GM12878 (cell line): ENCODE data around the gene NEFH. TPM values are rescaled to one million over a fixed set of nuclear protein-coding genes. Genes with fewer than 3 reads are reported as not detected.

Source experiments
- ATAC-seq: fragments of 200-7000 bp; cut with Tn5 transposase; 3 replicates; pipeline ENCODE4 v1.9.1; 2020; ENCODE audit warnings: mild to moderate bottlenecking, moderate library complexity
- BruUV-seq: library from RNA; stranded (reverse); fragments of 400-500 nt; replicated peaks from 2 replicates; lab custom pipeline; 2021; lab: Mats Ljungman, UMichigan
- CTCF ChIA-PET: fragments of 300-600 bp; sonication (Branson Sonifier 250); formaldehyde crosslinking; extraction: SDS; loops from one replicate; lab custom pipeline; 2021; ENCODE audit warnings: inconsistent platforms; lab: Yijun Ruan, JAX
- POLR2A ChIA-PET: fragments of 350-600 bp; formaldehyde crosslinking; extraction: SDS; loops from one replicate; lab custom pipeline; 2021; ENCODE audit warnings: inconsistent platforms; lab: Charles Lee
- RAD21 ChIA-PET: fragments of 300-600 bp; sonication (Branson Sonifier 250); formaldehyde crosslinking; loops from one replicate; lab custom pipeline; 2023; ENCODE audit warnings: antibody characterized with exemption; ENCODE audit not compliant: unreplicated experiment; lab: Charles Lee
- SMC1A ChIA-PET: fragments of 300-600 bp; sonication (Branson Sonifier 250); formaldehyde crosslinking; loops from one replicate; lab custom pipeline; 2023; ENCODE audit not compliant: unreplicated experiment, uncharacterized antibody; lab: Charles Lee
- DNase-seq: peaks from one replicate; pipeline ENCODE4 v3.0.0-alpha.2; 2011; ENCODE audit warnings: low read depth, low spot score
- FAIRE-seq: peaks from 3 replicates; lab custom pipeline; 2011; peaks lifted over from hg19 to GRCh38; lab: Jason Lieb, UNC
- H2AFZ ChIP-seq: 2 replicates; pipeline ENCODE4 v1.6.0; 2011; ENCODE audit warnings: low read depth, low read length, control low read depth; ENCODE audit not compliant: control insufficient read depth
- H3K27ac ChIP-seq: 2 replicates; pipeline ENCODE4 v1.5.1; 2011; ENCODE audit warnings: control low read depth; ENCODE audit not compliant: control insufficient read depth, insufficient read depth
- H3K27me3 ChIP-seq, 2 experiments: replicated peaks in 1 of 2; 2 replicates each; pipeline versions ENCODE4 v1.6.0 to v1.6.1; 2011; ENCODE audit warnings: low read length in 1 of 2; ENCODE audit not compliant: control insufficient read depth in 2 of 2, insufficient read depth in 2 of 2
- H3K36me3 ChIP-seq, 2 experiments: 2 replicates each; pipeline ENCODE4 v1.5.1; 2011; ENCODE audit warnings: low read length in 1 of 2; ENCODE audit not compliant: control insufficient read depth in 2 of 2, insufficient read depth in 2 of 2
- H3K4me1 ChIP-seq: 2 replicates; pipeline ENCODE4 v1.6.1; 2011; ENCODE audit warnings: mild to moderate bottlenecking, low read length, moderate library complexity, mixed read lengths; ENCODE audit not compliant: control insufficient read depth, insufficient read depth
- H3K4me2 ChIP-seq: 2 replicates; pipeline ENCODE4 v1.6.0; 2011; ENCODE audit warnings: control low read depth; ENCODE audit not compliant: control insufficient read depth, insufficient read depth
- H3K4me3 ChIP-seq: fragments of 200-600 bp; sonication (generic); 2 replicates; pipeline ENCODE4 v1.5.1; 2016
- H3K79me2 ChIP-seq: 2 replicates; pipeline ENCODE4 v1.6.0; 2011; ENCODE audit warnings: low read length; ENCODE audit not compliant: control insufficient read depth, insufficient read depth
- H3K9ac ChIP-seq: 2 replicates; pipeline ENCODE4 v1.8.0; 2011; ENCODE audit warnings: low read length, control low read depth, mixed read lengths; ENCODE audit not compliant: control insufficient read depth, insufficient read depth
- H3K9me3 ChIP-seq: replicated peaks from 3 replicates; pipeline ENCODE4 v1.5.1; 2011; ENCODE audit warnings: mild to moderate bottlenecking, low read length; ENCODE audit not compliant: control insufficient read depth, insufficient read depth
- H4K20me1 ChIP-seq: 2 replicates; pipeline ENCODE4 v1.6.0; 2011; ENCODE audit not compliant: control insufficient read depth, insufficient read depth
- CBFB ChIP-seq: IDR thresholded peaks from 2 replicates; pipeline ENCODE4 v1.6.1; 2016; ENCODE audit warnings: antibody characterized with exemption, low read depth
- CHD4 ChIP-seq: fragments of 200-600 bp; sonication (generic); IDR thresholded peaks from 2 replicates; pipeline ENCODE4 v1.6.1; 2016; ENCODE audit warnings: mild to moderate bottlenecking
- EZH2 ChIP-seq: IDR thresholded peaks from 2 replicates; pipeline ENCODE4 v1.6.1; 2012; ENCODE audit warnings: low read depth, mild to moderate bottlenecking, control low read depth, inconsistent platforms, low read length, borderline replicate concordance; ENCODE audit not compliant: control insufficient read depth
- FOXM1 ChIP-seq: IDR thresholded peaks from 2 replicates; pipeline ENCODE4 v1.6.1; 2012; ENCODE audit warnings: low read depth, mild to moderate bottlenecking, inconsistent platforms, low read length, moderate library complexity
- HDAC2 ChIP-seq: fragments of 200-600 bp; sonication (generic); IDR thresholded peaks from 2 replicates; pipeline ENCODE4 v1.6.1; 2017
- HDAC6 ChIP-seq: fragments of 200-600 bp; sonication (generic); IDR thresholded peaks from one replicate; pipeline ENCODE4 v1.8.0; 2017; ENCODE audit warnings: antibody characterized with exemption; ENCODE audit not compliant: unreplicated experiment
- PAX8 ChIP-seq: fragments of 450-650 bp; IDR thresholded peaks from 2 replicates; pipeline ENCODE4 v1.6.1; 2017; ENCODE audit warnings: mild to moderate bottlenecking, moderate library complexity
- TARDBP ChIP-seq: IDR thresholded peaks from 2 replicates; pipeline ENCODE4 v1.6.1; 2016; ENCODE audit warnings: borderline replicate concordance
- ZNF274 ChIP-seq: IDR thresholded peaks from one replicate; pipeline ENCODE4 v1.8.0; 2011; ENCODE audit not compliant: insufficient read length, insufficient read depth
- ZZZ3 ChIP-seq: IDR thresholded peaks from 2 replicates; pipeline ENCODE4 v1.6.1; 2011; ENCODE audit warnings: low read depth; ENCODE audit not compliant: control insufficient read depth, insufficient read length
- WGBS: methylation state at CpG from one replicate; pipeline ENCODE4 v1.1.6; 2016; ENCODE audit warnings: low lambda C conversion rate; ENCODE audit not compliant: insufficient replicate concordance, insufficient coverage; ENCODE audit errors: missing lambda C conversion rate; 5-methylcytosine and 5-hydroxymethylcytosine counted together
- in situ Hi-C: fragments of 300-500 bp; cut with MboI; formaldehyde crosslinking; loops from 9 replicates; pipeline ENCODE4 v1.14.3; 2018; ENCODE audit warnings: mixed read lengths
- intact Hi-C: fragments of 100-400 bp; cut with micrococcal nuclease; formaldehyde crosslinking; loops from one replicate; pipeline ENCODE4 v1.14.2; 2022; ENCODE audit not compliant: unreplicated experiment
- polyA plus RNA-seq, 11 experiments: library from polyadenylated mRNA; depleted of rRNA in 4 of 11; unstranded in 6 of 11; stranded (reverse) in 5 of 11; fragments of >200 nt; fragmentation: Nextera tagmentation in 4 of 11; fragmentation: Illumina TruSeq in 1 of 11; extraction: Ambion mirVana in 4 of 11; extraction: Trizol in 1 of 11; gene quantifications; 1 replicate in 1 of 11; 2 replicates in 10 of 11; pipeline versions ENCODE4 v1.2.1 to v1.2.3, GENCODE V29; 2011 to 2016; ENCODE audit warnings: inconsistent platforms in 2 of 11, missing spikeins in 2 of 11, low read depth in 1 of 11
- total RNA-seq, 4 experiments: library from RNA; depleted of rRNA in 3 of 4; stranded (reverse); fragments of >200 nt in 3 of 4; fragmentation: Illumina TruSeq in 1 of 4; extraction: Trizol in 1 of 4; gene quantifications; 2 replicates each; pipeline versions ENCODE4 v1.2.1 to v1.2.3, GENCODE V29; 2013 to 2021
- TF ChIP-seq, protein P1 (sequence below): fragments of 450-650 bp; IDR thresholded peaks from 2 replicates; pipeline ENCODE4 v1.6.1; 2014; ENCODE audit warnings: mild to moderate bottlenecking
- TF ChIP-seq, protein P2 (sequence below): fragments of 450-650 bp; IDR thresholded peaks from 2 replicates; pipeline ENCODE4 v1.6.1; 2017; ENCODE audit warnings: borderline replicate concordance
- TF ChIP-seq, protein P3 (sequence below): IDR thresholded peaks from 2 replicates; pipeline ENCODE4 v1.6.1; 2012; ENCODE audit warnings: mild to moderate bottlenecking, low read depth, low read length

Gene NEFH
- total and polyA plus RNA-seq, 10 of the 15 experiments (the other 5 are each of a cell fraction or from before 2014, with no cell fraction given) = 0.02 to 0.25 (median 0.09) TPM

DNA sequence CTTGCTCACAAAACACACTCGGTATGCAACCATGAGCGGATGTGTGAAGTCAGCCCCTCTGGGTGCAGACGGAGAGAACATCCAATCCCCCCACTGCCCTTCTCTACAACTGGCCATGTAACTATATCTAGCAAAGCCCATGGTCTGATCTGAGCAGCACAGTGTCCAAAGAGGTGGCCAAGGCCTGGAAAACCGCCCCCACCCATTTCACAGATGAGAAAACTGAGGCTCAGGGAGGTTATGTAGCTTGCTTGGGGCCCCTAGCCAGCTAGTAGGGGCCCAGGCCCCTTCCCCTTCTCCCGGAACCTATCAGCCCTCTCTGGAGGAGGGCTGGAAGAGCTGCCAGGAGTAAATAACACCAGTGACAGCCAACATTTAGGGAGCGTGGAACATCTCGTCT lies 15.4 kb upstream of the NEFH start:
- intact Hi-C loops = no loop called here
- CTCF ChIA-PET = no interaction called here
- TF ChIP-seq, protein P1, sequence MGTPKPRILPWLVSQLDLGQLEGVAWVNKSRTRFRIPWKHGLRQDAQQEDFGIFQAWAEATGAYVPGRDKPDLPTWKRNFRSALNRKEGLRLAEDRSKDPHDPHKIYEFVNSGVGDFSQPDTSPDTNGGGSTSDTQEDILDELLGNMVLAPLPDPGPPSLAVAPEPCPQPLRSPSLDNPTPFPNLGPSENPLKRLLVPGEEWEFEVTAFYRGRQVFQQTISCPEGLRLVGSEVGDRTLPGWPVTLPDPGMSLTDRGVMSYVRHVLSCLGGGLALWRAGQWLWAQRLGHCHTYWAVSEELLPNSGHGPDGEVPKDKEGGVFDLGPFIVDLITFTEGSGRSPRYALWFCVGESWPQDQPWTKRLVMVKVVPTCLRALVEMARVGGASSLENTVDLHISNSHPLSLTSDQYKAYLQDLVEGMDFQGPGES = no peak
- TF ChIP-seq, protein P2, sequence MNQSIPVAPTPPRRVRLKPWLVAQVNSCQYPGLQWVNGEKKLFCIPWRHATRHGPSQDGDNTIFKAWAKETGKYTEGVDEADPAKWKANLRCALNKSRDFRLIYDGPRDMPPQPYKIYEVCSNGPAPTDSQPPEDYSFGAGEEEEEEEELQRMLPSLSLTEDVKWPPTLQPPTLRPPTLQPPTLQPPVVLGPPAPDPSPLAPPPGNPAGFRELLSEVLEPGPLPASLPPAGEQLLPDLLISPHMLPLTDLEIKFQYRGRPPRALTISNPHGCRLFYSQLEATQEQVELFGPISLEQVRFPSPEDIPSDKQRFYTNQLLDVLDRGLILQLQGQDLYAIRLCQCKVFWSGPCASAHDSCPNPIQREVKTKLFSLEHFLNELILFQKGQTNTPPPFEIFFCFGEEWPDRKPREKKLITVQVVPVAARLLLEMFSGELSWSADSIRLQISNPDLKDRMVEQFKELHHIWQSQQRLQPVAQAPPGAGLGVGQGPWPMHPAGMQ = no peak
- TF ChIP-seq, protein P3, sequence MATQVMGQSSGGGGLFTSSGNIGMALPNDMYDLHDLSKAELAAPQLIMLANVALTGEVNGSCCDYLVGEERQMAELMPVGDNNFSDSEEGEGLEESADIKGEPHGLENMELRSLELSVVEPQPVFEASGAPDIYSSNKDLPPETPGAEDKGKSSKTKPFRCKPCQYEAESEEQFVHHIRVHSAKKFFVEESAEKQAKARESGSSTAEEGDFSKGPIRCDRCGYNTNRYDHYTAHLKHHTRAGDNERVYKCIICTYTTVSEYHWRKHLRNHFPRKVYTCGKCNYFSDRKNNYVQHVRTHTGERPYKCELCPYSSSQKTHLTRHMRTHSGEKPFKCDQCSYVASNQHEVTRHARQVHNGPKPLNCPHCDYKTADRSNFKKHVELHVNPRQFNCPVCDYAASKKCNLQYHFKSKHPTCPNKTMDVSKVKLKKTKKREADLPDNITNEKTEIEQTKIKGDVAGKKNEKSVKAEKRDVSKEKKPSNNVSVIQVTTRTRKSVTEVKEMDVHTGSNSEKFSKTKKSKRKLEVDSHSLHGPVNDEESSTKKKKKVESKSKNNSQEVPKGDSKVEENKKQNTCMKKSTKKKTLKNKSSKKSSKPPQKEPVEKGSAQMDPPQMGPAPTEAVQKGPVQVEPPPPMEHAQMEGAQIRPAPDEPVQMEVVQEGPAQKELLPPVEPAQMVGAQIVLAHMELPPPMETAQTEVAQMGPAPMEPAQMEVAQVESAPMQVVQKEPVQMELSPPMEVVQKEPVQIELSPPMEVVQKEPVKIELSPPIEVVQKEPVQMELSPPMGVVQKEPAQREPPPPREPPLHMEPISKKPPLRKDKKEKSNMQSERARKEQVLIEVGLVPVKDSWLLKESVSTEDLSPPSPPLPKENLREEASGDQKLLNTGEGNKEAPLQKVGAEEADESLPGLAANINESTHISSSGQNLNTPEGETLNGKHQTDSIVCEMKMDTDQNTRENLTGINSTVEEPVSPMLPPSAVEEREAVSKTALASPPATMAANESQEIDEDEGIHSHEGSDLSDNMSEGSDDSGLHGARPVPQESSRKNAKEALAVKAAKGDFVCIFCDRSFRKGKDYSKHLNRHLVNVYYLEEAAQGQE = no peak
- no peak for TF ChIP-seq TARDBP
- no peak for TF ChIP-seq HDAC2
- no peak for TF ChIP-seq ZZZ3
- no peak for TF ChIP-seq EZH2
- no peak for TF ChIP-seq ZNF274
- no peak for TF ChIP-seq PAX8
- no peak for TF ChIP-seq CHD4
- TF ChIP-seq FOXM1 = no peak
- TF ChIP-seq CBFB = no peak
- no peak for TF ChIP-seq HDAC6
- TF ChIP-seq, all 136 proteins: peak for 0
- Histone ChIP-seq H2AFZ (no peak overlapping the region), H3K9me3 (no peaks in the 10 kb centered on the region), H3K36me3 (no peaks in the 10 kb centered on the region), H3K4me1 (no peaks in the 10 kb centered on the region), H3K4me3 (no peak overlapping the region), H3K4me2 (no peak overlapping the region), H3K79me2 (no peaks in the 10 kb centered on the region), H3K27me3 (no peaks in the 10 kb centered on the region; a peak in 3 of 4 replicates), H3K9ac (no peak overlapping the region), H4K20me1 (no peaks in the 10 kb centered on the region), H3K27ac (no peak overlapping the region)
- no peak for FAIRE-seq
- ATAC-seq = no peak
- RAD21 ChIA-PET = no interaction called here
- POLR2A ChIA-PET = no interaction called here
- SMC1A ChIA-PET = no interaction called here
- in situ Hi-C loops = no loop called here
- BruUV-seq = no TSS peak
- 33% methylated on average over 7 of the region's 7 CpGs for WGBS
- DNase-seq = no peak
